ENCODE data around the gene CYRIA. TPM values are rescaled to one million over a fixed set of nuclear protein-coding genes. Genes with fewer than 3 reads are reported as not detected.

The CYRIA gene
- total RNA-seq, 6 experiments from 2014 or later, result 1.6 to 6.3 (median 3.1) TPM

- intact Hi-C loops (cut with DNase I), result no loop called here
- H3K27ac ChIP-seq, result peak overlapping the region; percentile 29 to 53 (median 35)
- no peaks in the 10 kb centered on the region for H3K36me3 ChIP-seq
- ATAC-seq (peak; percentile 27 to 61 (median 58)), DNase-seq (no peak)
- TF ChIP-seq CTCF (IDR thresholded peaks at IDR 0.05), result no peak
- no peak for TF ChIP-seq POLR2A (IDR thresholded peaks at IDR 0.05)
- no CpG with 5 or more reads among the region's 2 CpGs for WGBS (ENCODE audit: insufficient coverage, low coverage, low lambda C conversion rate, missing lambda C conversion rate)
- peaks cover 0 to 7% (median 0%) of the 10 kb centered on the region in 4 donors for H3K4me1 ChIP-seq
- no peak overlapping the region for H3K4me3 ChIP-seq
- no peaks in the 10 kb centered on the region for H3K9me3 ChIP-seq
- H3K27me3 ChIP-seq, result no peaks in the 10 kb centered on the region
These were observed 12.6 kb downstream of the CYRIA start for GRCh38 chr2:16653083-16653375.

- no peaks in the 10 kb centered on the region for H3K36me3 ChIP-seq
- intact Hi-C loops (cut with DNase I), result no loop called here
- TF ChIP-seq CTCF (IDR thresholded peaks at IDR 0.05) (no peak), POLR2A (IDR thresholded peaks at IDR 0.05) (no peak)
- H3K27ac ChIP-seq, result peak overlapping the region; percentile 29 to 53 (median 35)
- WGBS (ENCODE audit: insufficient coverage, low coverage, low lambda C conversion rate, missing lambda C conversion rate), result 44% methylated on average over 8 of the region's 8 CpGs
- no peaks in the 10 kb centered on the region for H3K9me3 ChIP-seq
- ATAC-seq (peak in 2 of 4 donors; percentile 8 to 13), DNase-seq (no peak)
- H3K4me1 ChIP-seq, result peaks cover 0 to 7% (median 0%) of the 10 kb centered on the region in 4 donors
- H3K4me3 ChIP-seq, result no peak overlapping the region
- no peaks in the 10 kb centered on the region for H3K27me3 ChIP-seq
These were observed 13.1 kb downstream of the CYRIA start for GRCh38 chr2:16652296-16653082.

- Histone ChIP-seq H3K36me3 (no peaks in the 10 kb centered on the region), H3K4me1 (peaks cover 0 to 7% (median 0%) of the 10 kb centered on the region in 4 donors), H3K4me3 (no peak overlapping the region), H3K27ac (peak overlapping the region; percentile 4 to 54 (median 15)), H3K27me3 (no peaks in the 10 kb centered on the region), H3K9me3 (no peaks in the 10 kb centered on the region)
- no peak for DNase-seq
- ATAC-seq, result peak; percentile 26 to 41 (median 32)
- TF ChIP-seq CTCF (IDR thresholded peaks at IDR 0.05) (no peak), POLR2A (IDR thresholded peaks at IDR 0.05) (no peak)
- intact Hi-C loops (cut with DNase I), result no loop called here
- WGBS (ENCODE audit: insufficient coverage, low coverage, low lambda C conversion rate, missing lambda C conversion rate), result 52% methylated on average over 10 of the region's 12 CpGs
These were observed 15.1 kb downstream of the CYRIA start for GRCh38 chr2:16650287-16651249.

DNA sequence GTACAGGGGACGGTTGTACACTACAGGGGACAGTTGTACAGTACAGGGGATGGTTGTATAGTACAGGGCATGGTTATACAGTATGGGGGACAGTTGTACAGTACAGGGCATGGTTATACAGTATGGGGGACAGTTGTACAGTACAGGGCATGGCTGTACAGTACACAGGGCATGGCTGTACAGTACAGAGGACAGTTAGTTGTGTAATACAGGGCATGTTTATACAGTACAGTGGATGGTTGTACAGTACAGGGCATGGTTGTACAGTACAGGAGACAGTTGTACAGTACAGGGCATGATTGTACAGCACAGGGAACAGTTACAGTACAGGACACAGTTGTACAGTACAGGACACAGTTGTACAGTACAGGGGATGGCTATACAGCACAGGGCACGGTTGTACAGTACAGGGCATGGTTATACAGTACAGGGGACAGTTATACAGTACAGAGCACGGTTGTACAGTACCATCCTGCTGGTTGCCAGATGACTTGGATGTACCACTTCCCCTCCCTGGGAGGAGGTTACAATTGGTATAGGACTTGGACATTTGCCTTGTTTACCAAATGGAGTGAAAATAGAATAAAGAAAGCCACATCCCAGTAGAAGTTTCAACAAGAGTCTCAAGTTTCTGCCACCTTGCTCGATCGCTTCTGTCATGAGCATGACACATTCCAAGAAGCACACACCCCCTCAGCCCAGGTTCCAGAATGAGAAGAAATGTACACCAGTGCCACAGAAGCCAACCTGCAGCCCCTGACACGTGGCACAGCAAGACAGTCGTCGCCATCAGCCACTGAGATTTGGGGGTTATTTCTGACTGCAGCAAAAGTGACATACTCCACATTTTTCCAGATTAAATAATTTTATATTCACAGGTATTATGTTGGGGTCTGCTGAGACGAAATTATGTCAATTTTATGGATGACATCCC, 16.0 kb downstream of the CYRIA start:
- Histone ChIP-seq H3K9me3 (no peaks in the 10 kb centered on the region), H3K27ac (no peak overlapping the region), H3K4me1 (peaks cover 0 to 7% (median 0%) of the 10 kb centered on the region in 4 donors), H3K4me3 (no peak overlapping the region), H3K36me3 (no peaks in the 10 kb centered on the region), H3K27me3 (no peaks in the 10 kb centered on the region)
- TF ChIP-seq CTCF (IDR thresholded peaks at IDR 0.05) (no peak), POLR2A (IDR thresholded peaks at IDR 0.05) (no peak)
- no peak for DNase-seq
- no peak for ATAC-seq
- intact Hi-C loops (cut with DNase I), result no loop called here
- WGBS (ENCODE audit: insufficient coverage, low coverage, low lambda C conversion rate, missing lambda C conversion rate), result 83% methylated on average over 6 of the region's 9 CpGs
